ENCODE data around the gene RRH.
"Not testable (repeated sequence)": the region's sequence is repeated elsewhere in the genome, so short reads cannot be mapped to it uniquely, and the experiment has no call there.

Gene RRH, protein sequence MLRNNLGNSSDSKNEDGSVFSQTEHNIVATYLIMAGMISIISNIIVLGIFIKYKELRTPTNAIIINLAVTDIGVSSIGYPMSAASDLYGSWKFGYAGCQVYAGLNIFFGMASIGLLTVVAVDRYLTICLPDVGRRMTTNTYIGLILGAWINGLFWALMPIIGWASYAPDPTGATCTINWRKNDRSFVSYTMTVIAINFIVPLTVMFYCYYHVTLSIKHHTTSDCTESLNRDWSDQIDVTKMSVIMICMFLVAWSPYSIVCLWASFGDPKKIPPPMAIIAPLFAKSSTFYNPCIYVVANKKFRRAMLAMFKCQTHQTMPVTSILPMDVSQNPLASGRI

DNA sequence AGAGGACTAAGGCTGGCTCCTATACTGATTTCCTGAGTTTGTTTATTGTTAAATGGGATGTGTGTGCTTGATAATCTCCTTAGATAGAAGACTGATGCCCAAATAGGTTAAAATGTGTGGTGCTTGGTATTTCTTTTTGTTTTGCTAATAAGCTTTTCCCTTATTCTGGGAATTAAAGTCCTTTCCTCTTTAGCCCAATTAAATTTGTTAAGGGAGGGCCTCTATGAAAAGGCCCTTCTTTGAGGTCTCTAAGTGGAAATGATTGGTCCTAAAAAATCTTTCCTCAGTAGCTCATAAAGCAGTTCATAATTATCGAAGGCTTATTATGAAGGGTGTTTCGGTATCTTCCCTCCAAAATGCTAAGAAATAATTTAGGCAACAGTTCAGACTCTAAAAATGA, at the start of gene RRH:
RRH (plus strand) TSS at position 301 of the 400 bp plus-strand sequence; CDS start at position 357, 56 bp downstream.
- DNase-seq (ENCODE audit: low read depth), result no peak

DNA sequence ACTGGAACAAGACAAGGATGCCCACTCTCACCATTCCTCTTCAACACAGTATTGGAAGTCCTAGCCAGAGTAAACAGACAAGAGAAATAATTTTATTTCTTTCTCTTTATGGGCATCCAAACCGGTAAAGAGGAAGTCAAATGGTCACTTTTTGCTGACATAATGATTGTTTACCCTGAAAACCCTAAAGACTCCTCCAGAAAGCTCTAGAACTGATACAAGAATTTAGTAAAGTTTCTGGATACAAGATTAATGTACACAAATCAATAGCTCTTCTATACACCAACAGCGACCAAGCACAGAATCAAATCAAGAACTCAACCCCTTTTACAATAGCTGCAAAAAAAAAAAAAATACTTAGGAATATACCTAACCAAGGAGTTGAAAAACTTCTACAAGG, 45.7 kb upstream of the RRH start:
- DNase-seq (ENCODE audit: low read depth), result not testable (repeated sequence)

DNA sequence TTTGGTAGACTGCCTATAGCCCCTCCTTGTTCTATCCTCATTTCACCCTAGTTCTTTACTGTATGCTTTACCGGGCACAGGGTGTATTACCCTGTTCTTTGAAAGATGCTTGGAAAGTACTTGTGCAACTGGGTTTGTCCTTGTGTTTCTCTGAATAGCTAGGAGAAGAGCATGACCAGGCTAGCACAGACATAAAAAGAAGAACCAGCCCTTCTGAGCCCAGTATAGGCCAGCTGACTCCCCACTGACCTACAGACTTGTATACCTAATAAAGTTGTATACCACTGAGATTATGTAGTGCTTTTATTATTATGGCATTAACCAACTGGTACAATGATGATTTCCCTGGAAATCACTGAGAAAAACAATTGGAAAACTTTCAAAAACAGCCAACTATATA, 40.9 kb upstream of the RRH start:
- no peak for DNase-seq (ENCODE audit: low read depth)

DNA sequence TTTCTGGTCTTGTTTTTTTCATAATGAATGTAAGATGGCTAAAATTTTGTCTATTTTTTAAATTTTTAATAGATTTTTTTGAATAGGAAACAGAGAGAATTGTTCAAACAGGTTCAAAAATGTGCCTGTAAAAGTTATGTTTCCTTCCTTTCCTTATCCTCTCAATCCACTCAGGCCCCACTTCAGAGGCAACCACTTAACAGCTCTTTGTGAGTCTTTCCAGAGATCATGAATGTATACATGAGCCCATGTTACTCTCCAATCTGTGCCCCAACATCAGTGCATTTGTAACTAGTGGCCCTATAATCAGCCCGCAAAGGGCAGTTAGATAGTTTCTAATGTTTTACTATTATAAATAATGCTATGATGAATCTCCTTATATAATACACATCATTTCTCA, 40.0 kb upstream of the RRH start:
- no peak for DNase-seq (ENCODE audit: low read depth)

DNA sequence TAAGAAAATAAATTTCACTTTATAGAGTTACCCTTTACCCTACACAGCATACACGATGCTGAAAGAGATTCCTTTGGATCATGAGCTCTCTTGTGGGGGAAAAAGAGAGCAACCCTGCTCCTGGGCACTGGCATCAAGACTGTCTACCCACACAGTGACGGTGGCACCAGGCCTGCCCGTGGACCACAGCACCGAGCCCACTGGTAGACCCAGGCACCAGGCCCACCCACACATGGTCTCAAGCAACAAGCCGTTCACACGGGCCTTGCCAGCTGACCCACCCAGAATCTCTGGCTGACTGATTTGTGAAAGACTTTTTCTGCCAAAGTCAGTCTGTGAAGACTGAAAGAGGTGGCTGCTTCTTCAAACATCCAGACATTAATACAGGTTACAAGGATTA, 32.7 kb upstream of the RRH start:
- no peak for DNase-seq (ENCODE audit: low read depth)

DNA sequence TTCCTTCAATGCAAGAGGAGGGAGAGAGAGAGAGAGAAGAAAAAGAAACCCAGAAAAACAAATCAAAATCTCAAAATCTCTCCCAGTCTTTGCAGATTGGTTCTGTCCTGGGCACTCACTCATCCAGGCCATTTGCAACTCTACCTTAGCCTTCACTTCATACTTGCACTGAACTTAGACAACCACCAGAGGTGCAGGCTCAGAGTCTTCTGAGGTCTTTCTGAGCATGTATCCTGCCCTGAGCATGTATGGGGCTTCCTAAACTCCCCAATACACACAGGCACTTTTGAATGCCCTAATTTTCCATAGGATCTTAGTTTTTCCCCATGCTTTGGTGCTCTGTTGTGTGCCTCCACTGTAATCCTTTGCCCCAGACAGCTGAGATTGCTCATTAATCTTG, 28.9 kb upstream of the RRH start:
- DNase-seq (ENCODE audit: low read depth), result no peak

DNA sequence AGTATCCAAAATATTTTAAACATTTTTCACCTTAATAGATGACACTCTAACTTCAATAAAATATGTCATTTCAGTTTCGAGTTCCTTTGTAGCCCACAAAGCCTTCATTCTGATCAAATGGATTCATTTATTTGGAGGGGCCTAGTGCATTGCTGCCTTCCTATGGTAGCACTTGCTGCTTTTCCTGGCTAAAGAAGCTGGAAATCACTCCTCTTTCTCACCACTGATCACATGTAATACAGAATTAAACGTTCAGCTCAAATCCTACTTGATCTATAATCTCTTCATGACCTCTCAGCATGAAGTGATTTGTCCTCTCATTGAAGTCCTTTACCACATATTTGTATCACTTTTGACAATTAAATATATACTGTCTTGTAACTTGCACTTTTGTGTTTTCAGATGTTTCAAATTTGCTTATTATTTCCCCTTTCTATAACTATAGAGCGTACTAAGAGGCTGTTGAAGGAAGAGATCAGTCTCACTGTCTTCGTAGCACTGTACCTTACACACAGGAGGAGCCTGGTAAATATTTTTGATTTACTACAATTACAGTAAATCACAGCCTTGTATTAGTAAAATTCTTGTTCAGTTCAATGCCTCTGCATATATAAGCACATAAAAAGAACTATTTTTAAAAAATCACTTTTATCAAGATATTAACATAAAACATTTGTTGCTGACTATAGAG, 26.5 kb upstream of the RRH start:
- no peak for DNase-seq (ENCODE audit: low read depth)

DNA sequence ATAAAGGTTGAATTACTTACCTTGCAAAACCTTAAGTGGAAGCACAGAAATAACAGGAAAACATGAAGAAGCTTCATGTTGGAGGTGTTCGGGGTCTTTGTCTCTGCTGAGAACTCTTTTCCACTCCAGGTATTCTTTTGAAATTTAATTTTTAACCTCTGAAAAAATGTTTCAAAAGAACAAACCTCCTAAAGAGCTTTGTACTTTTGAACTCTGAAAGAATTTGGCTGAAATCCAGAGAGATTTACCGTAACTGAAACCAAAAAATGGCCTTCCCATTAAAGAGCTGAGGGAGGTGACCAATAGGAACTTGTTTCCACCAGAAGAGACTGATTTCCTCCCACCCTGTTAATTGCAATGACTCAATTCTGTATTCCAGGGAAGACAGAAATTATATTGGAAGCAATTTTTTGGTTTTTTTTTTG, 25.9 kb upstream of the RRH start, which contains the start of gene CFI:
CFI (minus strand) TSS at position 105 of the 425 bp plus-strand sequence; CDS start at position 77, 28 bp downstream.
- DNase-seq (ENCODE audit: low read depth), result no peak

DNA sequence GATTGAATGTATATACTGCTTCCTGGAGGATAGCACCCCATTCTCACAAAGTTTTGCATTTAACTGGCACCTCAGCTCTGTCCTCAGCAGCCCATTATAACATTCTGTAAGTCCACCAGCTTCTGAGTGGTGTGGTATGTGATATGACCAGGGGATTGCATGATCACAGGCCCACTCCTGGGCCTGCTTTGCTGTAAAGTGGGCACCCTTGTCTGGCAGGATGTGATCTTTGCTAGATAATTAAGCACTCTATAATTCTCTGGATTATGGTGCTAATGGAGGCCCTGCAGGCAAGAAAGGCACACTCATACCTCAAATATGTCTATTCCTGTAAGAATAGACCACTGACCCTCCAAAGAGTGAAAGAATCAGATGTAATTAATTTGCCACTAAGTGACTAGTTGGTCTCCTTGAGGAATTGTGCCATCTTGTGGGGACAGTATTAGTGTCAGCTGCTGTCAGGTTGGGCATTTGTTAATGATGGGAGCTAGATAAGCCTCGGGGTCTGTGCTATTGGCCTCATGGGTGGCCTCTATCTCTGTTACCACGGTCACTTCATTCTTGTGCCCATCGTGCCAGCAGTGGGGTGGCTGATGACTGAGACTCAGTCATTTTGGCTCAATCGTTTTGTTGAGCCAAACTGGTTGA, 23.7 kb upstream of the RRH start:
- no peak for DNase-seq (ENCODE audit: low read depth)

DNA sequence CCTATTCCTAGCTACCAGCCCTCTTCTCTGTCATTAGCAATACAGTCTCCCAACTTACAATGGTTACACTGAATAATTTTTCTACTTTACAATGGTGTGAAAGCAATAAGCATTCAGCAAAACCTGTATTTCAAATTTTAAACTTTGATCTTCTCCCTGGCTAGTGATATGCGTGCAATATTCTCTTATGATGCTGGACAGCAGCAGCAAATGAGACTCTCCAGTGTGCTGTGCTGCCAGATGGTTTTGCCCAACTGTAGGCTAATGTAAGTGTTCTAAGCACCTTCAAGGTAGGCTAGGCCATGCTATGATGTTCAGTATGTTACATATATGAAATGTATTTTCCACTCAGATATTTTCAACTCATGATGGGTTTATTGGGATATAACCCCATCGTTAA, 18.1 kb upstream of the RRH start:
- no peak for DNase-seq (ENCODE audit: low read depth)

DNA sequence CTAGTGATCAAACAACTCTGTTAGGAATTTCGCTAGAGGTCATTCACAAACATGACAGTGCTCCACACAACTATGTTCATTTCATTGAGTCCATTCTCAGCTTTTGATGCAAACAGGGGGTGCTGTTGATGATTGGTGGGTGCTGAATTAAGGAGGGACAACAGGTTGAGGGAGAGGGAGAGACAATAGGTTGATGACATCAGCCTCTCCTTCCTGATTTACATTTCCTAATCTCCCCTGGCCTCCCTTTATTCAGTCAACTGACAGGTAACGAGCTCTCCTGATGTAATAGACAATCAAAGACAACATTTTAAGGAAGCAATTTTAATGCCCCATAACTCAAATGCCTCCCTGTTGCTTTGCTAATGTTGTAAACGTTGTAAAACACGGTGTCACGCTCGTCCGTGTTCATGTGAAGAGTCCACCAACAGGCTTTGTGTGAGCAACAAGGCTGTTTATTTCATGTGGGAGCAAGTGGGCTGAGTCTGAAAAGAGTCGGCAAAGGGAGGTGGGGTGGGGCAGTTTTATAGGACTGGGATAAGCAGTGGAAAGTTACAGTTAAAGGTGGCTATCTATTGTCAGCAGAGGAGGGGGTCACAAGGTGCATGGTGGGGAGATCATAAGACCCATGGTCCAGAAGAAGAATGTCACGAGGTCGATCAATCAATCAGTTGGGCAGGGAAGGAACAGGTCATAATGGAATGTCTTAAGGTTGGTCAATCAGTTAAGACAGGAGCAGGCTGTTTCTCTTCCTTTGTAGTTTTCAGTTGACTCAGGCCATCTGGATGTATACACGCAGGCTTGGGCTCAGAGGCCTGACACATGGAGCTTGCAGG, 17.0 kb upstream of the RRH start:
- DNase-seq (ENCODE audit: low read depth), result no peak

DNA sequence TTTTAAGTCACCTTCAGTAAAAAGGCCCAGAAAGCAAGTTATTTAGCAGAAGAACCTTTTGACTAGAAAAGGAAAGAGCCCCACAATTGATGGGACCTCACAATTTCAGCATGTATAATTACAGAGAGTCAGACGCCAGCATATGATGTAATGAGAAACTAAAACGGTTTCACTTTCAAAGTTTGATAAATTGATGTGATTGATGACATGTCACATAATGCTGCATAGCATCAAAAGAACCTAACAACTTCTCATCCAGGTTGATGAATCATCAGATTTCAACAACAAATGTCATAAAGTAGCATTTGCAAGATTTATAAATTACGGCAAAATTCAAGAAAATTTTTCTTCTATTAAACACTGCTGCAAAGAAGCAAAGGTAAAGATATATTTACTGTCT, 16.1 kb upstream of the RRH start:
- no peak for DNase-seq (ENCODE audit: low read depth)

DNA sequence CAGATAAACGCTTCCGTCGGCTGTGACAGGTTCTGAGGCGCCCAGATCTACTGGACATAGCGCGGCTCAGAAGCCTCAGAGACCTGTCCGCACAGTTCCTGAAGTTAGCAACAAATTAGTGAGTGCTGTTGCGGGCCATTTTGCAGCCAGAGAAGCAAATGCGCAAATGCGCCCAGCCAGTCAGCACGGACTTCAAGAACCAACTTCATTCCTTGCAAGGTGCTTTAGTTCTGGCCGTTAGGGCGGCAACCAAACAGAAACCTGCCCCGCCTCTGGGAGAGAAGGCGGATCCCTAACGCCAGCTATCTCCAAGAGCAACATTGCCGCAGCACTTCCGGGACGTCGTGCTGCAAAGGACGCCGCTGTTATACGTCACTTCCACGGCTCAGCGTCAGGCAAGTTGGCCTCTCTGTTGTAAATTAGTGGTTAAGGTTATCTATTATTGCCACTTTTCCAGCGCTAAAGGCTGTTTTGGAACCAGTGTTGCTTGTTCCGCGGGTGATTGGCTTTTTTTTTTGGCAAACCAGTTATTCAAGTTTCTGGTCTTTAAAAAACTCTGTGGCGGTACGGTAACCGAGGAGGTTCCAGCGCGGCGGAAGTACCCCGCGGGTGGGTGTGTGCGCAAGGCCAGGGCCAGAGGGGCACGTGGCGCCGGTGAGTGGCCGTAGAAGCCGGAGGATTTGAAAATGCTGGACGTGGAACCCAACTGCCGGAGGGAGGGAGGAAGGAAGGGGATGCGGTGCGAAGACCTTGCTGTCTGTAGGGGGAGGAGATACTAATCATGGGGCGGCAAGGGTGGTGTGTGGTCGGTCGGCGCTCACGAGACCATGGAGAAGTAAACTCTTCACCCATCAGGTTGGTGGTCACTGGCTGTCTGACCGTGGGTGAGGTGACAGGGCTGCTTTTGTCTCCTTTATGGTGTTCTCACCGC, 12.4 kb upstream of the RRH start, which contains the start of gene GAR1:
GAR1 (plus strand) TSS at position 612 of the 931 bp plus-strand sequence. CDS start 403 bp downstream, outside the sequence.
- peak; percentile 75 for DNase-seq (ENCODE audit: low read depth)

DNA sequence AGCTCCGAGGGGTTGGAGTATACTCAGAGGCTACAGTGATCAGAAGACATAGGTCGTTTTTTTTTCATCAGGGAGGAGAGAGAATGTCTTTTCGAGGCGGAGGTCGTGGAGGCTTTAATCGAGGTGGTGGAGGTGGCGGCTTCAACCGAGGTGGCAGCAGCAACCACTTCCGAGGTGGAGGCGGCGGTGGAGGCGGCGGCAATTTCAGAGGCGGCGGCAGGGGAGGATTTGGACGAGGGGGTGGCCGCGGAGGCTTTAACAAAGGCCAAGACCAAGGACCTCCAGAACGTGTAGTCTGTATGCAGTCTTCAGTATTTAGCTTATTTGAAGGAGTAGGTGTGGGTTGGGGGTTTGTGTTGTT, 11.7 kb upstream of the RRH start:
- peak; percentile 14 for DNase-seq (ENCODE audit: low read depth)

DNA sequence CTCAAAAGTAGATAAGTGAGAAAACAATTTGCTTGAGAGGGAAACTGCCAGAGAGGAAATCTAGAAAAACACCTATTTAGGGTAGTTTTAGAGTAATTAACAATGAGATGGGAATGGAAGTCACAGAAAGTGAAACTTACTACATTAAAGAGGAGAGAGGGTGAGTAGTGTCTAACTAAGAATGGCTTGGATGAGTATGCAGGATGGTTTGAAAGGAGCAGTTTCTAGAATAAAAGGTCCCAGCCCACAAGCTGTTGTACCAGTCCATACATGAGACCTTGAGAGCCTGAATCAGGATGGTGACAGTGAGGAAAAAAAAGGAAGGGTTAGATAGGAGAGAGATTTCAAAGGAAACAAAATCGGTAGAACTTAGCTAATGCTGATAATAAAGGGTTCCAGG, 10.9 kb upstream of the RRH start:
- no peak for DNase-seq (ENCODE audit: low read depth)

DNA sequence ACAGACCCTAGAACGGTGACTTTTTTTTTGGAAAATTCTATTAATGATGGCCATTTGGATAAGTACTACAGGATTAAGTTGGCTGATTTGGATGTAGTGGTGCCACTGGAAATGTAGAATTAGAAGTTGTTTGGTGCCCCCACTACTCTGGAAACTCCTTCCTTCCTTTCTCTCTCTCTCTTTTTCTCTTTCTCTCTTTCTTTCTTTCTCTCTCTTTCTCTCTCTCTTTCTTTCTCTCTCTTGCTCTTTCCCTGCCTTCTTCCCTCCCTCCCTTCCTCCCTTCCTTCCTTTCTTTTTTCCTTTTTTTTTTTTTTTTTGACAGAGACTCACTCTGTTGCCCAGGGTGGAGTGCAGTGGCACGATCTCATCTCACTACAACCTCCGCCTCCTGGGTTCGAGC, 9.5 kb upstream of the RRH start:
- DNase-seq (ENCODE audit: low read depth), result no peak

DNA sequence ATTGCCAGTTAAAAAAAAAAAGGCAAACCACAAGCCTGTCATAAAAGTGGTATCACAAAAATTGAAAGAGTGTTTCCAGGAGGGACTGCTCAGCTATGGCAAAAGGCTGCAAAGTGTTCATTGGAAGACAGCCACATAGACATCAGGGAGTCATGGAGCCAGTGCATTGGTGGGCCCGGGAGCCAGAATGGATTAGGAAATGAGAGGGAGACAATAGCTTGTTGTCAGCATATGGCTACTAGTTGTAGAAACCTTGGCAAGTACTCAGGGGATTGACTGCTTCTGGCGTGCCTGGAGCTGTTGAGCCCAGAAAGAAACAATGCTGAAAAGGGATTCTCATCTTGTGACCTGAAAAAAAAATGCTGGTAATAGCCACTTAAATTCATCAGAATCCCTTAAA, 7.2 kb upstream of the RRH start:
- DNase-seq (ENCODE audit: low read depth), result no peak

DNA sequence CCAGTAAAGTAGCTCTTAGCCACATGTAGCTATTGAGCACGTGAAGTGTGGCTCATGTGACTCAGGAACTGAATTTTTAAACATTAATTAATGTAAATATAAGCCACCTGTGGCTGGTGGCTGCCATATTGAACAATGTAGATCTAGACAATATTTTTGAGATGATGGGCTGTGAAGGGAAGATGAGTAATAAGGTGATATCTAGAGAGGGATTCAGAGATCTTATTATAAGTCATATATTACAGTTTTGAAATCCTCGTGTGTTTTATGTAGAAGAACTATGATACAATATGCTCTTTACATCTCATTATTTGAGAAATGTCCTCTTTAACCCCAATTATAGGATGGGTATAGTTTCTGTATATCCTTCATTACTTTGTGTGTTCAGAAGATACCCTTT, 6.6 kb upstream of the RRH start:
- DNase-seq (ENCODE audit: low read depth), result no peak

DNA sequence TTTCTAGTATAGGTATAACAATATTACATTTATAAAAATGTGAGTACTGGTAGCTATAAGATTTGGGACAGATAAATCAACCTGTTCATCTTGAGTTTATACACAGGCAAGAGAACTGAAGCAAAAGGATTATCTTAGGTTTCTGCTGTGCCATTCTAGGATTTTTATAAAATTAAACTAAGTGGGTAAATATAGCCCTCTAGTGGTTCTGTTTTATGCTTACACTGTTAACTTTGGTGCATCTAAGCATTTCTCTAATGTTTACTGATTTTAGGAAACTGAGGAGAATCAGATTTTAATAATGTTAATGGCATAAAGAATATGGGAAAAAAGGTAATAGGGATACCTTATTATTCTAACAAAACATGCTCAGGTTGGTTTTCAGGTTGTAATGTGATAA, 1.1 kb upstream of the RRH start:
- no peak for DNase-seq (ENCODE audit: low read depth)

DNA sequence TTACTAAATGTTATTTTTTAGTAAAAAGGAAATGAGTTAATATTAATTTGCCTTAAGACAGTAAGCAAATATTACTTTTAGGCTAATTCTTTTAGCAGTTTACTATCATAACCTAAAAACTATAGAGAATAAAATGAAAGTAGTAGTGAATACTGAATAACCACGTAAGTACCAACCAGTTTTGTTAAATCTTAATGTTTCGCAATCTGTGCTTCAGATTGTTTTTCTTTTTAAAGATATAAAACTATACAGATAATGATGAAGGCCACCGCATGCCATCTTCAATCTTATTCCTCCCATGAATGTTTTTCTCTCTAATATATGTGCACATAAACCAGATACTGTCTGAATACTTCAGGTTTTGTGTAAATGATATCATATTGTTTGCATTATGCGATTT, 6.0 kb downstream of the RRH start:
- DNase-seq (ENCODE audit: low read depth), result no peak

DNA sequence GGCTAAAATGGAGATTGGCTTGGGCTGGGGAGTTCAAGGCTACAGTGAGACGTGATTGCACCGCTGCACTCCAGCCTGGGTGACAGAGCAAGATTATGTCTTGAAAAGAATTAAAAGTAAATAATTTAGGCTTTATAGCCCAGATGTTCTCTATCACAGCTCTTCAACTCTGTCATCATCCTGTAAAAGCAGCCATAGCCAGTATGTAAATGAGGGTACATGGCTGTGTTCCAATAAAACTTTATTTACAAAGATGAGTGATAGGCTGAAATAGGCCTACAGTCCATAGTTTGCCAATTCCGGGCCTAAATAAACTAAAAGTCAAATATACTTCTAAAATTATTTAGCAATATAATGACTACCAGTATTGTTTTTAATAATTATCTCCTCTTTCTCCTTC, 9.2 kb downstream of the RRH start:
- no peak for DNase-seq (ENCODE audit: low read depth)

Data from activated T-helper 1 cell treated with Interleukin-2 at 50 U/mL for 16 hours (primary cell).